Measurements from ENCODE around the gene SYNE3. TPM values are rescaled to one million over a fixed set of nuclear protein-coding genes. Genes with fewer than 3 reads are reported as not detected.

The SYNE3 gene
- total RNA-seq, 1 donor from 2014 or later: 36.5 TPM

DNA sequence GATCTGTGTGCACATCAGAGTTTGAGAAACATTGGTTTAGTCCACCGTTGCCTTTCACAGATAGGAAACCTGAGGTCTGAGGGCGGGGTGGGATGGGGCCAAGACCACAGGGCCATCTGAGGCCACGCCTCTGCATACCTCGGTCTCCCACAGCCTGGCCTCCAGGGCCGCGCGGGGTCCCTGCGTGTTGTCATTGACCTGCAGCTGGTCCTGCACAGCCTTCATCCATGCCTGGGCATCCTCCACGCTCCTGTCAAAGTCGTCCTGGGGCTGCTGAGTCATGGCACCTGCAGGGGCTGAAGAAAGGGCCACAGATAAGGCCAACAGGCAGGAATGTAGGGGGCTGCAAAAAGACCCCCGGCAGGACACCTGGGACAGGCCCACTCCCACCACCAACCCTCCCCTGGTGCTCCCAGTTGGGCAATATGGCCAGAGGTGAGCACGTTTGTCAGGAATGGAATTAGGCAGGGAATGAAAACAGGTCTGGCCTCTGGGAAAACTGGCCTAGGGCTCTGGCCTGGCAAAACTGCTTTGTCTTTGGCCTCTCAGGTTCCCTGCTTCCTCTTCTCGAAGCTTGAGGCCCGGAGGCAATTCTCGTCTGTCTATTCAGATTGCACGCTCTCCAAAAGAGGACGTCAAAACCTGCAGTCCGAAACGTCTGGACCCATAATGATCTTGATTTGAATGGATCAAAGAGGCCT lies 40.8 kb downstream of the SYNE3 start:
- no peak for DNase-seq (ENCODE audit: low spot score)
- Mint-ChIP-seq H3K9me3 (no peaks in the 10 kb centered on the region), H3K27me3 (ENCODE audit: low read depth) (no peaks in the 10 kb centered on the region), H3K27ac (no peak overlapping the region), H3K4me1 (ENCODE audit: low read depth) (peaks cover 14% of the 10 kb centered on the region), H3K36me3 (ENCODE audit: low read depth) (peaks cover 58% of the 10 kb centered on the region), H3K4me3 (ENCODE audit: low read depth) (no peak overlapping the region)
- intact Hi-C loops (cut with micrococcal nuclease): no loop called here

DNA sequence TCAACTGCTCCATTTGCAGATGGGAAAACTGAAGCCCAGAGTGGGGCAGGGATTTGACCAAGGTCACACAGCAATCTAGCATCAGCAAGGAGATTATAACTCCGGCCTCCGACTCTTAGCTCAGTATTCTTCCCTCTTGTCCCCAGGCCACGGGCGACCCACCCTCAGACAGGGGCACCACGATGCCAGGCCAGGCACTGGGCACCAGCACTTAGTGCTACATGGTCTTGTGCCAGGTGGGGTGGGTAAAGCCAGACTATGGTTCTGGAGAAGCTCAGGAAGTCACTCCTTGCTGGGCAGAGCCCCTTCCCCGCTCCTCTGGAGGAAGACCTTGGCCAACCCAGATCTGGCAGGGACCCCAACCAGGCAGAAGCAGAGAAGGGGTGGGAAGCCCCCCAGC lies 41.5 kb downstream of the SYNE3 start:
- Mint-ChIP-seq H3K27me3 (ENCODE audit: low read depth) (no peaks in the 10 kb centered on the region), H3K4me1 (ENCODE audit: low read depth) (peaks cover 9% of the 10 kb centered on the region), H3K36me3 (ENCODE audit: low read depth) (peaks cover 56% of the 10 kb centered on the region)

DNA sequence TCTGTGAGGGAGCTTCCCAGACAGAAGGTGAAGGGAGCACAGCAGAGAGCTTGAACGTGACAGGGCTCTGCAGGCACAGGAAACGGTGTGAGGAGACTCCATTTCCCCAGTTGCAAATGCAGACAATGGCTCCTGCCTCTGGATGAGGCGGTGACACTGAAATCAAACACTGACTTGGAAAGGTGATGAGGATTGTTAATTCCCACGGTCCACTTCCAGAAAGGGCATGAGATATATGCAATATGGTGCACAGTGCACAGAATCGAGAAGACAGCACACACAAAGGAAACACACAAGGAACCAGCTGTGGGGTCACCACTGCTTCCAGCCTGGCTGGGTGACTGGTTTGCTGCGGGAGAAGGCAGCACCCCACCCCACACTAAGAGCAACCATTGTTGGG lies 42.0 kb downstream of the SYNE3 start:
- H3K4me1 Mint-ChIP-seq (ENCODE audit: low read depth): peaks cover 9% of the 10 kb centered on the region
- H3K9me3 Mint-ChIP-seq: no peaks in the 10 kb centered on the region
- DNase-seq (ENCODE audit: low spot score): no peak
- peaks cover 56% of the 10 kb centered on the region for H3K36me3 Mint-ChIP-seq (ENCODE audit: low read depth)
- H3K4me3 Mint-ChIP-seq (ENCODE audit: low read depth): no peak overlapping the region
- H3K27me3 Mint-ChIP-seq (ENCODE audit: low read depth): no peaks in the 10 kb centered on the region
- H3K27ac Mint-ChIP-seq: no peak overlapping the region
- intact Hi-C loops (cut with micrococcal nuclease): no loop called here

More for the DNA sequence above, 41.5 kb downstream of the SYNE3 start:
- Mint-ChIP-seq H3K9me3 (no peaks in the 10 kb centered on the region), H3K27ac (no peak overlapping the region), H3K4me3 (ENCODE audit: low read depth) (no peak overlapping the region)
- intact Hi-C loops (cut with micrococcal nuclease): no loop called here
- no peak for DNase-seq (ENCODE audit: low spot score)

DNA sequence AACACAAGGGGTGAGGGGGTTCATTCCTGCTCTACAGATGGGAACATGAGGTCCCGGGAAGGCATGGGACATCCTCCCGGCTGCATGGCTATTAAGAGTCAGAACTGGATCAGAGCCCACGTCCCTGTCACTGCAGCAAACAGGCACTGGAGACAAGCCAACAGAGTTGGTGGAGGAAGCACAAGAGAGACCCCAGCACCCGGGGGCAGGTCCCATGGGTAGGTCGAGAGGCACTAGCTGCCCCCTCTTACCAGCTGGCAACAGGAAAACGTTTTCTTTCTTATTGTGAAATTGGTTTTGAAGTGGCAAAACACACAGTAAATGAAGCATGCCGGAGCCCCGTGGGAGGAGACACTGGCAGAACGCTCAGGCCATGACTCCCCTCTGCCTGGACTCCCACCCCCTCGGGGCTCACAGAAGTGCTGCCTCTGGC lies 43.6 kb downstream of the SYNE3 start:
- no peaks in the 10 kb centered on the region for H3K9me3 Mint-ChIP-seq
- H3K27me3 Mint-ChIP-seq (ENCODE audit: low read depth): no peaks in the 10 kb centered on the region
- peaks cover 57% of the 10 kb centered on the region for H3K36me3 Mint-ChIP-seq (ENCODE audit: low read depth)
- no peak overlapping the region for H3K27ac Mint-ChIP-seq
- peaks cover 9% of the 10 kb centered on the region for H3K4me1 Mint-ChIP-seq (ENCODE audit: low read depth)
- H3K4me3 Mint-ChIP-seq (ENCODE audit: low read depth): no peak overlapping the region
- intact Hi-C loops (cut with micrococcal nuclease): no loop called here
- DNase-seq (ENCODE audit: low spot score): no peak

DNA sequence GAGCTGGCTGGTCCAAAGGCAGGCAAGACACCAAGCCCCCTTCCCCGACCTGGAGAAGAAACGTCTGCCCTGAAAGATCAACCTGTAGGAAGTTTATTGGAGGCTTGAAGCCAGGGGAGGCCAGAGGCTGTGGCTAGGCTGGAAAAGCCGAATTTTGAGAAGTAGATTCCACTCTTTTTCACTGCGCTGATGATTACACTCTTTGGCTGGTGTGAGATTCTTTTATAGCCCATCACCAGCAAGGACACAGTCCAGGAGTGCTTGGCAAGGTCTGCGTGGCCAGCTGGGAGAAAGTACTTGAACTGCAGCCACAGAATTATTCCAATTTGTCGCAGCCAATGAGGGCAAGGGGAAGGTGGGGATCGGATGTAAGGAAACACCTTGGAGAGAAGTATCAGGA lies 45.0 kb downstream of the SYNE3 start:
- H3K27me3 Mint-ChIP-seq (ENCODE audit: low read depth): no peaks in the 10 kb centered on the region
- no peaks in the 10 kb centered on the region for H3K9me3 Mint-ChIP-seq
- DNase-seq (ENCODE audit: low spot score): no peak
- H3K27ac Mint-ChIP-seq: no peak overlapping the region
- peaks cover 7% of the 10 kb centered on the region for H3K4me1 Mint-ChIP-seq (ENCODE audit: low read depth)
- H3K36me3 Mint-ChIP-seq (ENCODE audit: low read depth): peaks cover 62% of the 10 kb centered on the region
- H3K4me3 Mint-ChIP-seq (ENCODE audit: low read depth): no peak overlapping the region
- intact Hi-C loops (cut with micrococcal nuclease): no loop called here

DNA sequence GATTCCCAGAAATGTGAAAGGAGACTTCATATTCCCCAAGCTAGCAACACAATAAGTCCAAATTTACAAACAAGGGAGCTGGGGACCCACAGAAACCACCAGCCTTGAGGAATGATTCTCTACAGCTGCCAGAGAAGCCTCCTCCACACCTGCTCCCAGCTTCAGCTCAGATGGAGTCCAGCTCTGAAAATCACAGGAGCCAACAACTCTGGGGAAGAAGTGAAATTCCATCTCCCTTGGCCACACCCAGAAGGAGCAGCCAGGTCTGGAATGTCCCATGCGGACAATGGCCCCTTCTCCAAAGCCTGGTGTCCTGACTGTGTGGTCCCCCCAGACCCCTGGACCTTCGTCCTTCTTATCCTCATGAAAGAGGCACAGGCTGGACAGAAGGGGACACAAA lies 45.4 kb downstream of the SYNE3 start:
- intact Hi-C loops (cut with micrococcal nuclease): no loop called here
- peaks cover 7% of the 10 kb centered on the region for H3K4me1 Mint-ChIP-seq (ENCODE audit: low read depth)
- H3K36me3 Mint-ChIP-seq (ENCODE audit: low read depth): peaks cover 61% of the 10 kb centered on the region
- H3K9me3 Mint-ChIP-seq: no peaks in the 10 kb centered on the region
- no peak overlapping the region for H3K4me3 Mint-ChIP-seq (ENCODE audit: low read depth)
- DNase-seq (ENCODE audit: low spot score): no peak
- H3K27me3 Mint-ChIP-seq (ENCODE audit: low read depth): no peaks in the 10 kb centered on the region
- no peak overlapping the region for H3K27ac Mint-ChIP-seq

DNA sequence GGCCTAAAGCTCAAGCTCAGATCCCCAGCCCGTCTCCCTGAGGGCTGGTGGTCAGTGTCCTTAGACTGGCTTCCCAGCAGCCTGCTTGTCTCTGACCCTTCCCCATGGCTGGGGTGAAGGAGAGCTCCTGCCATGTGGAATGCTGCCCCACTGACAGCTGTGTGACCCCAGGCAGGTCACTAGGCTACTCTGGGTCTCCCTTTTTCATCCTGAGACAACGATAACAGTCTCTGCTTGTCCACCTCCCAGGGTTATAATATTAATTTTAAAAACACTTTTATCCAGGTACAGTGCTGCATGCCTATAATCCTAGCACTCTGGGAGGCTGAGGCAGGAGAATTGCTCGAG lies 47.3 kb downstream of the SYNE3 start:
- Mint-ChIP-seq H3K36me3 (ENCODE audit: low read depth) (peaks cover 69% of the 10 kb centered on the region), H3K4me1 (ENCODE audit: low read depth) (peaks cover 22% of the 10 kb centered on the region), H3K27me3 (ENCODE audit: low read depth) (no peaks in the 10 kb centered on the region), H3K9me3 (no peaks in the 10 kb centered on the region), H3K4me3 (ENCODE audit: low read depth) (no peak overlapping the region), H3K27ac (no peak overlapping the region)
- intact Hi-C loops (cut with micrococcal nuclease): no loop called here
- DNase-seq (ENCODE audit: low spot score): no peak

DNA sequence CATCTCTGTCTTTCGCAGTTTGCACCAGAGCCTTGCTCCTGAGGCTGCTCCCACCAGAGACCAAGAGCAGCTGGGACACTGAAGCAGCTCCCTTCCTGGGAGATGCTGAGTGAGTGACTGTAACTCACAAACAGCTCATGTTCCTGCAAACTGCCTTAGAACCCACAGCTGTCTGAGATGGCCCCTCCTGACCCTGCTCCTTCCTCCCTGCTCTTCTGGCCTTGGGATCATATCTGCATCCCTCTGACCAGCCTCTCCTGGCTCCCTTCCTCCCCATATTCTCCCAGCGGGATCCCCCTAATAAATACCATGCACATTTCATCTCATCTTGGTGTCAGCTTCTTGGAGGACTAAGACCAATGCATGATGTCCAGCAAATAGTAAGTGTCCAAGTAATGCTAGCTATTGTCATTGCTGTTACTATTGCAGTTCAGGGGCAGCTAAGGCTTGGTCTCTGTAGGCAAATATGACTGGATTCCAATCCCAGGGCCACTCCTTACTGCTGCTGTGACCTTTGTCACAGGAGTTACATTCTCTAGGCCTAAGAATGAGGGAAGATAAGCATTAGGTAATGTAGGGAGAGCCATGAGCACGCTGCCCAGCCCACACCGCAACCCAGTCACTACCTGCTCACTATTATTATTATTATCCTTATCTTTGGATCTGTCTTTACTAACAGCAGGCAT lies 47.9 kb downstream of the SYNE3 start:
- Mint-ChIP-seq H3K27ac (no peak overlapping the region), H3K36me3 (ENCODE audit: low read depth) (peaks cover 65% of the 10 kb centered on the region), H3K9me3 (no peaks in the 10 kb centered on the region), H3K4me1 (ENCODE audit: low read depth) (peaks cover 27% of the 10 kb centered on the region), H3K4me3 (ENCODE audit: low read depth) (no peak overlapping the region), H3K27me3 (ENCODE audit: low read depth) (no peaks in the 10 kb centered on the region)
- DNase-seq (ENCODE audit: low spot score): no peak
- intact Hi-C loops (cut with micrococcal nuclease): no loop called here

DNA sequence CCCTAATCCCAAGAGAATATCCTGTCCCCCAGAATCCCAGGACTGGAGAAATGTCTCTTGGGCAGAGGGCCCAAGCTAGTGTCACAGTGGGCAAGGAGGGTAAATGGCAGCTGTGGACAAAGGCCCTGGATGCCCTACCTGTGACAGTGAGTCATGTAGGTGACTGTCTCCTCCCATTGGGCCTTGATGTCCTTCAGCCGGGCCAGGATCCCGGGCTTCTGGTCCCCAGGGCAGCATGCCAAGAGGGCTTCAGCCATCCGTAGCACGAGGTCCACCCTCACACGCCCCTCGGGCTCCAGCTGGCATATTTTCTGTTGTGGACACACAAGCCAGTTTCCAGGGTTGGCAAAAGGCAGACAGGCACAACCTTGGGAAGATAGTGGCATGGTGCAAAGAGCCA lies 48.8 kb downstream of the SYNE3 start:
- no peak overlapping the region for H3K27ac Mint-ChIP-seq
- peaks cover 33% of the 10 kb centered on the region for H3K4me1 Mint-ChIP-seq (ENCODE audit: low read depth)
- no peak for DNase-seq (ENCODE audit: low spot score)
- H3K4me3 Mint-ChIP-seq (ENCODE audit: low read depth): no peak overlapping the region
- no peaks in the 10 kb centered on the region for H3K27me3 Mint-ChIP-seq (ENCODE audit: low read depth)
- no peaks in the 10 kb centered on the region for H3K9me3 Mint-ChIP-seq
- intact Hi-C loops (cut with micrococcal nuclease): no loop called here
- H3K36me3 Mint-ChIP-seq (ENCODE audit: low read depth): peaks cover 58% of the 10 kb centered on the region

DNA sequence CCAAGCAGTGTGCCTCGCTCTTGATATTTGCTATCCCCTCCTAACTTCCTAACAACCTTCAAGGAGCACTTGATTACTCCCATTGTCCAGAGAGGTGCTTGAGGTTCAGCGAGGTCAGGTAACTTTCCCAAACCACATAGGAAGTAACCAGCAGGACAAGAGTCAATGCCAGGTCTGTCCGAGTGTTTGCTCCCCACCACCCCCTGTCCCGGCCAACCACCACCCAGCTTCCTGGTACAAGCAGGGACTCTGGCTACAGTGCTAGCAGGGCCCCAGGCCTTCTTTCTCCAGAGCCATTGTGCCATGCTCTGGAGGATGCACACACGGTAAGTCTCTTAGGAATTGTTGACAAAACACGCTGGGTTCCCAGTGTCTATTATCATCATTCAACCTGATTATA lies 49.2 kb downstream of the SYNE3 start:
- Mint-ChIP-seq H3K36me3 (ENCODE audit: low read depth) (peaks cover 55% of the 10 kb centered on the region), H3K27me3 (ENCODE audit: low read depth) (no peaks in the 10 kb centered on the region), H3K9me3 (no peaks in the 10 kb centered on the region), H3K4me1 (ENCODE audit: low read depth) (peaks cover 33% of the 10 kb centered on the region), H3K4me3 (ENCODE audit: low read depth) (no peak overlapping the region), H3K27ac (no peak overlapping the region)
- intact Hi-C loops (cut with micrococcal nuclease): no loop called here
- DNase-seq (ENCODE audit: low spot score): no peak

Other genes with a start within 250 kb of the SYNE3 start
- 0.51 and 1.3 TPM in 2 replicates for gene CLMN, start 196.7 kb downstream of the SYNE3 start, total RNA-seq
- 32.4 and 39.4 TPM in 2 replicates for gene GLRX5, start 18.4 kb upstream of the SYNE3 start, total RNA-seq
- not detected in 2 replicates for gene TCL1B, start 169.8 kb upstream of the SYNE3 start, total RNA-seq
- gene TCL1A, start 197.5 kb upstream of the SYNE3 start, total RNA-seq: not detected in 2 replicates

All from activated T-helper 2 cell treated with anti-CD3 and anti-CD28 coated beads, Interferon-gamma antibody, Interleukin-2, Interleukin-4, amounts not matched to agents 10 μg/mL and 5 μg/mL and 100 μg/mL, durations not matched to agents 14 hours and 24 hours and 36 hours (primary cell).